K562 (cell line): ENCODE results near the gene LDAH. TPM values are rescaled to one million over a fixed set of nuclear protein-coding genes. Genes with fewer than 3 reads are reported as not detected.

ENCODE experiments used
- CTCF ChIP-seq, 3 experiments: IDR thresholded peaks in 2 of 3; conservative IDR thresholded peaks in 1 of 3; 2 replicates each; pipeline ENCODE4 v1.5.1; 2011 to 2012; ENCODE audit warnings: low read length in 3 of 3, mild to moderate bottlenecking in 3 of 3, control low read depth in 2 of 3, improper control_type of control experiment in 1 of 3, inconsistent platforms in 1 of 3, low read depth in 1 of 3, mixed read lengths in 1 of 3, moderate library complexity in 1 of 3; ENCODE audit not compliant: insufficient read depth in 2 of 3
- DACH1 ChIP-seq: fragments of 450-650 bp; IDR thresholded peaks from 2 replicates; pipeline ENCODE4 v1.6.1; 2018; ENCODE audit not compliant: partially characterized antibody
- HMBOX1 ChIP-seq: sonication (generic); IDR thresholded peaks from 2 replicates; pipeline ENCODE4 v1.6.1; 2016
- RAD21 ChIP-seq, 2 experiments: fragments of 250-450 bp in 1 of 2; fragments of 450-650 bp in 1 of 2; sonication (Bioruptor Pico) in 1 of 2; formaldehyde crosslinking in 1 of 2; IDR thresholded peaks in 1 of 2; conservative IDR thresholded peaks in 1 of 2; 2 replicates each; pipeline versions ENCODE4 v1.4.0 to v1.8.0; 2020 to 2022; ENCODE audit warnings: mild to moderate bottlenecking in 2 of 2, moderate library complexity in 1 of 2
- REST ChIP-seq, 2 experiments: fragments of 450-650 bp; formaldehyde crosslinking in 1 of 2; IDR thresholded peaks; 2 replicates each; pipeline versions ENCODE4 v1.4.0 to v1.6.1; 2014 to 2020; ENCODE audit warnings: mild to moderate bottlenecking in 2 of 2, borderline replicate concordance in 1 of 2, low read depth in 1 of 2
- RREB1 ChIP-seq: fragments of 250-450 bp; sonication (Bioruptor Pico); IDR thresholded peaks from 2 replicates; pipeline ENCODE4 v1.4.0; 2020
- polyA plus RNA-seq, 8 experiments: library from polyadenylated mRNA; depleted of rRNA in 4 of 8; stranded (reverse) in 5 of 8; unstranded in 3 of 8; fragments of >200 nt; fragmentation: Nextera tagmentation in 2 of 8; fragmentation: Illumina TruSeq in 1 of 8; extraction: Ambion mirVana in 2 of 8; extraction: Trizol in 1 of 8; gene quantifications; 2 replicates each; pipeline versions ENCODE4 v1.2.1 to v1.2.3, GENCODE V29; 2011 to 2014; ENCODE audit warnings: inconsistent platforms in 1 of 8, missing spikeins in 1 of 8
- total RNA-seq, 7 experiments: library from RNA; depleted of rRNA in 6 of 7; stranded (reverse); fragments of >200 nt in 6 of 7; fragmentation: Illumina TruSeq in 2 of 7; extraction: Trizol in 2 of 7; gene quantifications; 2 replicates each; pipeline versions ENCODE4 v1.2.1 to v1.2.3, GENCODE V29; 2011 to 2021; ENCODE audit warnings: low replicate concordance in 1 of 7

Gene LDAH
- total and polyA plus RNA-seq, 9 of the 15 experiments (the other 6 are each of a cell fraction or from before 2014, with no cell fraction given): 22.3 to 60.1 (median 40.0) TPM

GRCh38 chr2:20781656-20782265, 41.1 kb downstream of the LDAH start (continued):
- TF ChIP-seq CTCF (IDR thresholded peaks at IDR 0.05 in 2 of 3, conservative IDR thresholded peaks at IDR 0.05 in 1 of 3; ENCODE audit: insufficient read depth in 2 of 3, low read depth in 1 of 3, low read length in 3 of 3): peak; percentile 56 to 75 (median 69); a peak in 5 of 6 replicates
- peak; percentile 48; the same call in 1 of the 2 replicates for TF ChIP-seq HMBOX1
- TF ChIP-seq RREB1 (CRISPR knock-in tag): no peak
- TF ChIP-seq DACH1: peak; percentile 94
- TF ChIP-seq REST (IDR thresholded peaks at IDR 0.05; ENCODE audit: borderline replicate concordance): peak; percentile 3; the same call in 1 of the 2 replicates
- TF ChIP-seq REST (CRISPR knock-in tag; IDR thresholded peaks at IDR 0.05; ENCODE audit: low read depth): no peak
- peak; percentile 52 to 62 for TF ChIP-seq RAD21 (CRISPR knock-in tag; conservative IDR thresholded peaks at IDR 0.05 in 1 of 2, IDR thresholded peaks at IDR 0.05 in 1 of 2)
- TF ChIP-seq, all 486 proteins: peak for 8
